NCI-H82 treated with DMSO at 0.1 percent for 48 hours (cell line): ENCODE data around the gene ARHGAP8.

Experiments used
- DNase-seq: peaks from one replicate; lab custom pipeline; 2025; ENCODE audit not compliant: unreplicated experiment; lab: John Stamatoyannopoulos, UW

The ARHGAP8 gene

GRCh38 chr22:44764974-44765373, 12.6 kb downstream of the ARHGAP8 start:
- no peak for DNase-seq

GRCh38 chr22:44765571-44766285, 13.4 kb downstream of the ARHGAP8 start:
- no peak for DNase-seq

GRCh38 chr22:44773082-44773481, 20.7 kb downstream of the ARHGAP8 start:
- no peak for DNase-seq

- no peak for DNase-seq
These were observed 23.5 kb downstream of the ARHGAP8 start for GRCh38 chr22:44775862-44776261.

GRCh38 chr22:44776605-44777363, 24.4 kb downstream of the ARHGAP8 start:
- no peak for DNase-seq

- DNase-seq = no peak
These were observed 25.0 kb downstream of the ARHGAP8 start for GRCh38 chr22:44777364-44777755.

GRCh38 chr22:44780876-44781449, 28.6 kb downstream of the ARHGAP8 start:
- no peak for DNase-seq

- no peak for DNase-seq
These were observed 30.1 kb downstream of the ARHGAP8 start for GRCh38 chr22:44782363-44782963.

- no peak for DNase-seq
These were observed 30.7 kb downstream of the ARHGAP8 start for GRCh38 chr22:44783091-44783490.

GRCh38 chr22:44783581-44783980, 31.2 kb downstream of the ARHGAP8 start:
- DNase-seq = no peak

- DNase-seq = no peak
These were observed 33.8 kb downstream of the ARHGAP8 start for GRCh38 chr22:44786136-44786535.

GRCh38 chr22:44786610-44787009, 34.2 kb downstream of the ARHGAP8 start:
- no peak for DNase-seq

GRCh38 chr22:44787832-44788231, 35.5 kb downstream of the ARHGAP8 start:
- no peak for DNase-seq

- no peak for DNase-seq
These were observed 40.7 kb downstream of the ARHGAP8 start for GRCh38 chr22:44793106-44793505.

GRCh38 chr22:44793506-44794172, 41.3 kb downstream of the ARHGAP8 start:
- no peak for DNase-seq

- DNase-seq = no peak
These were observed 43.6 kb downstream of the ARHGAP8 start for GRCh38 chr22:44795701-44796630.

GRCh38 chr22:44797181-44797725, 44.9 kb downstream of the ARHGAP8 start:
- DNase-seq = no peak

GRCh38 chr22:44799077-44799945, 46.9 kb downstream of the ARHGAP8 start:
- DNase-seq = no peak
